Neuronal stem cell (in vitro differentiated cells): ENCODE measurements around the gene POU2AF1.
A peak's percentile ranks its signal among the peaks of the same experiment; 100 is the strongest.

Experiments
- DNase-seq: peaks from one replicate; pipeline ENCODE4 v3.0.0-alpha.2; 2013; ENCODE audit warnings: low spot score
- H2AFZ ChIP-seq: one replicate; pipeline ENCODE4 v1.6.1; 2013; ENCODE audit warnings: mild to moderate bottlenecking, low read length, inconsistent platforms
- H2AK5ac ChIP-seq: 2 replicates; pipeline ENCODE4 v1.6.1; 2013; ENCODE audit warnings: low read depth, mild to moderate bottlenecking, inconsistent platforms, low read length, moderate library complexity, mixed read lengths
- H2BK120ac ChIP-seq: 2 replicates; pipeline ENCODE4 v1.6.1; 2013; ENCODE audit warnings: low read depth, mild to moderate bottlenecking, inconsistent platforms, low read length, moderate library complexity, mixed read lengths
- H2BK12ac ChIP-seq: one replicate; pipeline ENCODE4 v1.6.1; 2013; ENCODE audit warnings: low read length, inconsistent platforms
- H2BK15ac ChIP-seq: 2 replicates; pipeline ENCODE4 v1.6.1; 2013; ENCODE audit warnings: mild to moderate bottlenecking, low read length, inconsistent platforms, mixed read lengths
- H2BK5ac ChIP-seq: one replicate; pipeline ENCODE4 v1.6.1; 2013; ENCODE audit warnings: inconsistent platforms, mild to moderate bottlenecking, low read length, moderate library complexity
- H3K14ac ChIP-seq: one replicate; pipeline ENCODE4 v1.6.1; 2013; ENCODE audit warnings: low read length, inconsistent platforms
- H3K18ac ChIP-seq: 2 replicates; pipeline ENCODE4 v1.6.1; 2013; ENCODE audit warnings: low read length, inconsistent platforms
- H3K23ac ChIP-seq: 2 replicates; pipeline ENCODE4 v1.6.1; 2013; ENCODE audit warnings: low read depth, mild to moderate bottlenecking, mixed read lengths, low read length, inconsistent platforms; ENCODE audit not compliant: poor library complexity
- H3K27ac ChIP-seq: replicated peaks from 3 replicates; pipeline ENCODE4 v1.5.1; 2013; ENCODE audit warnings: low read length, inconsistent platforms
- H3K27me3 ChIP-seq, 3 experiments: 2 replicates each; pipeline ENCODE4 v1.6.1; 2013; ENCODE audit warnings: low read length in 3 of 3, mild to moderate bottlenecking in 2 of 3, inconsistent platforms in 1 of 3, low read depth in 1 of 3, mixed read lengths in 1 of 3, moderate library complexity in 1 of 3; ENCODE audit not compliant: control insufficient read depth in 3 of 3, insufficient read depth in 3 of 3
- H3K36me3 ChIP-seq, 2 donors: replicated peaks in 1 of 2; 2 replicates each; pipeline ENCODE4 v1.6.1; 2013; ENCODE audit warnings: low read length in 2 of 2; ENCODE audit not compliant: control insufficient read depth in 2 of 2, insufficient read depth in 2 of 2
- H3K4ac ChIP-seq: 2 replicates; pipeline ENCODE4 v1.6.1; 2013; ENCODE audit warnings: inconsistent platforms, mild to moderate bottlenecking, low read length, moderate library complexity
- H3K4me1 ChIP-seq, 2 donors: 1 replicate in 1 of 2; 2 replicates in 1 of 2; pipeline ENCODE4 v1.6.1; 2013; ENCODE audit warnings: low read length in 2 of 2, low read depth in 1 of 2; ENCODE audit not compliant: control insufficient read depth in 2 of 2, insufficient read depth in 1 of 2
- H3K4me2 ChIP-seq: one replicate; pipeline ENCODE4 v1.6.1; 2013; ENCODE audit warnings: mild to moderate bottlenecking, low read length, inconsistent platforms; ENCODE audit not compliant: insufficient read depth, poor library complexity, severe bottlenecking
- H3K4me3 ChIP-seq, 2 donors: 2 replicates each; pipeline ENCODE4 v1.5.1; 2013; ENCODE audit warnings: low read length in 2 of 2, mild to moderate bottlenecking in 2 of 2, inconsistent platforms in 1 of 2, moderate library complexity in 1 of 2
- H3K79me1 ChIP-seq: one replicate; pipeline ENCODE4 v1.6.1; 2013; ENCODE audit warnings: low read depth, mild to moderate bottlenecking, inconsistent platforms, low read length, moderate library complexity
- H3K9ac ChIP-seq: one replicate; pipeline ENCODE4 v1.6.1; 2013; ENCODE audit warnings: mild to moderate bottlenecking, low read depth, low read length, inconsistent platforms; ENCODE audit not compliant: poor library complexity
- H3K9me3 ChIP-seq, 2 donors: replicated peaks in 1 of 2; 2 replicates each; pipeline versions ENCODE3 to v1.6.1; 2013; ENCODE audit warnings: low read length in 2 of 2, mild to moderate bottlenecking in 2 of 2, inconsistent platforms in 1 of 2, low read depth in 1 of 2, mixed read lengths in 1 of 2, moderate library complexity in 1 of 2; ENCODE audit not compliant: control insufficient read depth in 2 of 2, insufficient read depth in 1 of 2
- H4K8ac ChIP-seq: one replicate; pipeline ENCODE4 v1.6.1; 2013; ENCODE audit warnings: low read depth, mild to moderate bottlenecking, inconsistent platforms, low read length, moderate library complexity
- H4K91ac ChIP-seq: one replicate; pipeline ENCODE4 v1.6.1; 2013; ENCODE audit warnings: low read length, low read depth, mild to moderate bottlenecking, inconsistent platforms; ENCODE audit not compliant: poor library complexity
- WGBS, 2 donors: extraction: QIAGEN DNeasy Blood & Tissue Kit; methylation state at CpG; one replicate each; pipeline ENCODE4 v1.1.7; 2013; ENCODE audit warnings: missing lambda C conversion rate in 2 of 2, mixed read lengths in 1 of 2; ENCODE audit not compliant: insufficient read length in 2 of 2, insufficient replicate concordance in 1 of 2; ENCODE audit errors: extremely low coverage in 2 of 2; 5-methylcytosine and 5-hydroxymethylcytosine counted together

The POU2AF1 gene

DNA sequence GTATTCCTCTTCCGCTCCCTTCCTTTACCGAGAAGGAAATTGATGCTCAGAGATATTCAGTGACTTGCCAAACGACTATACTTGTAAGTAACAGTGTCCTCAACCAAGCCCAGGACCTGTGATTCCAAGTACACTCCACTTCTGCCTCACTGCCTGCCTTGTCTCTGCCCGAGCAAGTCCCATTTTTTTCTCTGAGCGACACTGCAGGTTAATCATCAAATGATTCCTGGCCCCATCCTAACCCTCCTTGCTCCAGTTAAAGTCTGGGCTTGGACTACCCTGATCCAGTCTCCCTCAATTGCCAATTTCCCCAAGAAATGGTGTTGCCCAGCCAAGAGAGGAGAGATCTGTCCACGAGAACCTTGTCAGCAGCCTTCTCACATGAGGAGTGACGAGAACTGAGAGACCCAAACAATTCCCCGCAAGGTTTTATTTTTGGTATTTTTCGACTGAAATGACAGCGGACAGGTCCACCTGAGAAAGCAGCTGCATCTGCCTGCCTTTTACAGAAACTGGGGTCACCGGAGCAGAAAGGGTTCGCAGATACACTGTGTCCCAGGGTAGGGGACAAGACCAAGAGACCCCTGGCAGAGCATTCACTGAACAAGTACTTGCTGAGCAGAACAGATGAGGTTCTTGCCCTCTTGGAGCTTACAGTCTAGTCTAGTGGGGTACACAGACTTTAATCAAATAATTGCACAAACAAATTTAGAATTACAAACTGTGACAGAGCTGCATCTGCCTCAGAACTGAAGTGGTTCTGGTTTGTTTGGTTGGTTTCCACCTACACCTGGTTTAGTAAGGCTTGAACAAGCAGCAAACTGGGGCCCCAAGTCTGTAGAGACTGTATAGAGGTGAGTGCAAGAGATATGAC lies 11.4 kb downstream of the POU2AF1 start:
- no peak overlapping the region for H3K23ac ChIP-seq
- no peak overlapping the region for H3K14ac ChIP-seq
- H3K4me3 ChIP-seq: no peak overlapping the region
- no peak overlapping the region for H2BK120ac ChIP-seq
- H3K79me1 ChIP-seq: no peaks in the 10 kb centered on the region
- H3K18ac ChIP-seq: peak overlapping the region; percentile 1
- H2BK12ac ChIP-seq: no peak overlapping the region
- DNase-seq: no peak
- no peak overlapping the region for H3K4ac ChIP-seq
- no peak overlapping the region for H2BK15ac ChIP-seq
- no peak overlapping the region for H2AFZ ChIP-seq
- no peak overlapping the region for H4K8ac ChIP-seq
- no peak overlapping the region for H2BK5ac ChIP-seq
- H3K4me2 ChIP-seq: no peak overlapping the region
- no peak overlapping the region for H2AK5ac ChIP-seq
- no peaks in the 10 kb centered on the region for H3K4me1 ChIP-seq
- no peaks in the 10 kb centered on the region for H3K36me3 ChIP-seq
- no peak overlapping the region for H3K9ac ChIP-seq
- H3K27me3 ChIP-seq: peaks cover 0 to 2% (median 0%) of the 10 kb centered on the region in 3 experiments
- H3K27ac ChIP-seq: no peak overlapping the region
- H4K91ac ChIP-seq: no peak overlapping the region
- no CpG with 5 or more reads among the region's 12 CpGs for WGBS, 2 donors
- H3K9me3 ChIP-seq: no peaks in the 10 kb centered on the region

DNA sequence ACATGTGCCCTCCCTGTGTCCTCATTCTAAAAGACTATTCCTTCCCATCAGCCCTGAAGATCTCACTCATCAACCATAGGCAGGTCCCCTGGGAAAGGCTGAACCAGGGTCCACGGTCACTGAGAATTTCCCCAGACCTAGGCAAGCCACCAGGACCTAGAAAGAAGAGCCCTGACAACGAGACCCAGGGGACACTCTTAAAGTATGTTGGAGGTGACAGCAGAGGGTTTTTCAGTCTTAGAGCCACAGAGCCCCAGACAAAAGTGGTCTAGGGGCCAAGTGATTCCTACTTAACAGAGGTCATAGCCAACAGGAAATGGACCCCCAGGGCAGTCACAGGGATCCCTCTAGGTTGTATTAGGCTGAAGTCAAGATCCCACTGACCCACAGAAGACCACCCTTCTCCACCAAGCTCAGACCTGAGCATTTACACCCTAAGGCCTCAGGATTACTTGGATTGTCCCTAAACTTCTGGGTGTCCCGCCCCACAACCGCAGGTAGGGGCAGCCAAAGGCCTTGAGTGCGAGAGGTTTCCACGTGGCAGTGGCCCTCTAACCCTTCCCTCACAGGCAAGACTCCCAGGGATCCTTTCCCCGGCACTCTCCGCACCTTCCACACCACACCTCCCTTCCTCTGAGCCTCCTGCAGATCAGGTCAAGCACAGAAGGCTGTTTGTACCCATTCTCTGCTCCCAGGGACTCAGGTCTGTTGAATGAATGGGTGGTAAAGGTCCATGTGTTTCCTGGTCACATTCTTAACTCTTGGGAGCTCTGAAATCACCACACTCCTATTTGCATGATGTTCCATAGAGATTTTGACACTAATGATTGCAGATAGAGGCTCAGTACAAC lies 12.3 kb downstream of the POU2AF1 start:
- no peak overlapping the region for H3K14ac ChIP-seq
- H2BK12ac ChIP-seq: no peak overlapping the region
- no peak overlapping the region for H2BK15ac ChIP-seq
- no peak overlapping the region for H3K27ac ChIP-seq
- no peak for DNase-seq
- no peaks in the 10 kb centered on the region for H3K4me1 ChIP-seq
- H3K79me1 ChIP-seq: no peaks in the 10 kb centered on the region
- H3K4me3 ChIP-seq: no peak overlapping the region
- H3K27me3 ChIP-seq: peaks cover 0 to 2% (median 0%) of the 10 kb centered on the region in 3 experiments
- no peak overlapping the region for H3K4me2 ChIP-seq
- no peak overlapping the region for H4K91ac ChIP-seq
- no peak overlapping the region for H2AK5ac ChIP-seq
- no peak overlapping the region for H3K9ac ChIP-seq
- no peak overlapping the region for H3K23ac ChIP-seq
- no peak overlapping the region for H3K18ac ChIP-seq
- no peak overlapping the region for H2AFZ ChIP-seq
- H3K4ac ChIP-seq: no peak overlapping the region
- WGBS, 2 donors: no CpG with 5 or more reads among the region's 8 CpGs
- no peaks in the 10 kb centered on the region for H3K36me3 ChIP-seq
- H2BK5ac ChIP-seq: no peak overlapping the region
- H4K8ac ChIP-seq: no peak overlapping the region
- no peaks in the 10 kb centered on the region for H3K9me3 ChIP-seq
- no peak overlapping the region for H2BK120ac ChIP-seq

DNA sequence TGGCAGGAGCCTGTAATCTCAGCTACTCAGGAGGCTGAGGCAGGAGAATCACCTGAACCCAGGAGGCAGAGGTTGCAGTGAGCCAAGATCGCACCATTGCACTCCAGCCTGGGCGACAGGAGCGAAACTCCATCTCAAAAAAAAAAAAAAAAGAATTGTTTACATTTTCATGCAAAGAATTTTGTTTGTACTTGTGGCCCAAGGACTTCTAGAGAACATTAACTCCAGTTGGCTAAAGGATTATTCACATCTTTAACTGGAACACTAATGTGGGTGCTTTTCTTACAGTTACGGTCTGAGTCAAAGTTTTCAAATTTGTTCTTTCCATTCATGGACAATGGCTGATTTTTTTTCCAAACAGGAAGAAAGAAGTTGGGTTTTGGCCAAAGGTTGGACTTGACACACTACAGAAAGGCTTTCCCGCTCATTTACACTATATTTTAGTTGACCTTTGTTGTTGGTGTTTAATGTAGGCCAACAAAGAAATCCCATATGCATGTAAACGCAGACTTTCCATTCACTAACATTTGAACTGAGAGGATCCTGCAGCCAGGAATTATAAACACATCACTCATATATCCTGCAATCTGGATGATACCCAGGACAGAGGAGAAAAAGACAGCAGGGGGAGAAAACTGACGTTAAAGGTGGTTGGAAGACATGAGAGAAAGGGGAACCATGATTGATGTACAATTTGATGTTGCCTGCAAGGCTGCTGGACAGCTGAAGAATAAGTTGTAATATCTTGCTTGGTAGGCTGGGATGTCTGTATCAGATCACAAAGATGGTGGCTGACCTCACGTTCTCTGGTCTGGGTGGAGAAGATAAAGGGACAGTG lies 13.1 kb downstream of the POU2AF1 start:
- no peak overlapping the region for H2AK5ac ChIP-seq
- no peak overlapping the region for H2BK120ac ChIP-seq
- no peak overlapping the region for H3K23ac ChIP-seq
- no peak for DNase-seq
- H3K4ac ChIP-seq: no peak overlapping the region
- no peak overlapping the region for H2BK5ac ChIP-seq
- H3K4me2 ChIP-seq: no peak overlapping the region
- no peaks in the 10 kb centered on the region for H3K9me3 ChIP-seq
- H3K4me3 ChIP-seq: no peak overlapping the region
- no peak overlapping the region for H2BK15ac ChIP-seq
- no peak overlapping the region for H3K18ac ChIP-seq
- no peaks in the 10 kb centered on the region for H3K4me1 ChIP-seq
- no peaks in the 10 kb centered on the region for H3K36me3 ChIP-seq
- H2AFZ ChIP-seq: no peak overlapping the region
- no peak overlapping the region for H4K91ac ChIP-seq
- no peak overlapping the region for H2BK12ac ChIP-seq
- H3K27me3 ChIP-seq: peaks cover 0 to 2% (median 0%) of the 10 kb centered on the region in 3 experiments
- no peak overlapping the region for H3K14ac ChIP-seq
- H3K27ac ChIP-seq: no peak overlapping the region
- no CpG with 5 or more reads among the region's 8 CpGs for WGBS, 2 donors
- H4K8ac ChIP-seq: no peak overlapping the region
- no peak overlapping the region for H3K9ac ChIP-seq
- no peaks in the 10 kb centered on the region for H3K79me1 ChIP-seq
